GM12873 (cell line): ENCODE measurements around the gene MAN2A1.

Experiments
- TF ChIP-seq, protein P1 (sequence below): IDR thresholded peaks from 2 replicates; pipeline ENCODE4 v1.5.1; 2012; ENCODE audit warnings: low read depth, mild to moderate bottlenecking, moderate library complexity, low read length, control low read depth; ENCODE audit not compliant: insufficient read depth; ENCODE audit errors: missing control alignments

MAN2A1 gene

GRCh38 chr5:109823597-109823996 lies 133.9 kb downstream of the MAN2A1 start:
- TF ChIP-seq, protein P1, sequence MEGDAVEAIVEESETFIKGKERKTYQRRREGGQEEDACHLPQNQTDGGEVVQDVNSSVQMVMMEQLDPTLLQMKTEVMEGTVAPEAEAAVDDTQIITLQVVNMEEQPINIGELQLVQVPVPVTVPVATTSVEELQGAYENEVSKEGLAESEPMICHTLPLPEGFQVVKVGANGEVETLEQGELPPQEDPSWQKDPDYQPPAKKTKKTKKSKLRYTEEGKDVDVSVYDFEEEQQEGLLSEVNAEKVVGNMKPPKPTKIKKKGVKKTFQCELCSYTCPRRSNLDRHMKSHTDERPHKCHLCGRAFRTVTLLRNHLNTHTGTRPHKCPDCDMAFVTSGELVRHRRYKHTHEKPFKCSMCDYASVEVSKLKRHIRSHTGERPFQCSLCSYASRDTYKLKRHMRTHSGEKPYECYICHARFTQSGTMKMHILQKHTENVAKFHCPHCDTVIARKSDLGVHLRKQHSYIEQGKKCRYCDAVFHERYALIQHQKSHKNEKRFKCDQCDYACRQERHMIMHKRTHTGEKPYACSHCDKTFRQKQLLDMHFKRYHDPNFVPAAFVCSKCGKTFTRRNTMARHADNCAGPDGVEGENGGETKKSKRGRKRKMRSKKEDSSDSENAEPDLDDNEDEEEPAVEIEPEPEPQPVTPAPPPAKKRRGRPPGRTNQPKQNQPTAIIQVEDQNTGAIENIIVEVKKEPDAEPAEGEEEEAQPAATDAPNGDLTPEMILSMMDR = no peak

DNA sequence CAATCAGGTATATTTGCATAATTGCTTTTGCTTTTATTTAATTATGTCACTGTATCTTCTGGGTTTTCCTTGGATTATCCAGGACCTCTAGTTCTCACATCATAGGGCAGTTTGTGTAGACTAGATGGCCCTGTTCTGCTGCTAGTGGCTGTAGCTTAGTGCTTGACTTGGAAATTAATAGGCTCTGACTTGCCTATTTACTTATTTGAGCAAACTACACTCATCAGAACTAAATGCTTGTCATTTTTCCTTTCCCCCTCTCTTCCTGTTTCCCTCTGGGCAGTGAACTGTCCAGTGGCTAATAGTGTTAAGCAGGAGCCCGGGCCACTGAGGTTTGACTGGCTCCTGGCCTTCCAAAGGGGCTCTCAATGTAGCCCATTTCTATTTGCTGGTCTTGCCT lies 135.7 kb downstream of the MAN2A1 start:
- TF ChIP-seq, protein P1 = no peak

- TF ChIP-seq, protein P1 = no peak
Observed at GRCh38 chr5:109826426-109826825, 136.7 kb downstream of the MAN2A1 start.

DNA sequence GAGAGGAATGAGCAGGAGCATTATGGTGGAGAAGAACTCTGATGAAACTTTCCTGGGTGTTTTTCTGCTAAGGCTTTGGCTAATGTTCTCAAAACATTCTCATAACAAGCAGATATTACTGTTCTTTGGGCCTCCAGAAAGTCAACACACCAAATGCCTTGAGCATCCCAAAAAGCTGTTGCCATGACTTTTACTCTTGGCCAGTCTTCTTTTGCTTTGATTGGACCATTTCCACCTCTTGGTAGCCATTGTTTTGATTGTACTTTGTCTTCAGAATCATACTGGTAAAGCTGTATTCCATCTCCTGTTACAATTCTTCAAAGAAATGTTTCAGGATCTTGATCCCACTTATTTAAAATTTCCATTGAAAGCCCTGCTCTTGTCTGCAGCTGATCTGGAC lies 139.6 kb downstream of the MAN2A1 start:
- TF ChIP-seq, protein P1 = no peak

- TF ChIP-seq, protein P1 = no peak
Observed at GRCh38 chr5:109830955-109831502, 141.3 kb downstream of the MAN2A1 start.

DNA sequence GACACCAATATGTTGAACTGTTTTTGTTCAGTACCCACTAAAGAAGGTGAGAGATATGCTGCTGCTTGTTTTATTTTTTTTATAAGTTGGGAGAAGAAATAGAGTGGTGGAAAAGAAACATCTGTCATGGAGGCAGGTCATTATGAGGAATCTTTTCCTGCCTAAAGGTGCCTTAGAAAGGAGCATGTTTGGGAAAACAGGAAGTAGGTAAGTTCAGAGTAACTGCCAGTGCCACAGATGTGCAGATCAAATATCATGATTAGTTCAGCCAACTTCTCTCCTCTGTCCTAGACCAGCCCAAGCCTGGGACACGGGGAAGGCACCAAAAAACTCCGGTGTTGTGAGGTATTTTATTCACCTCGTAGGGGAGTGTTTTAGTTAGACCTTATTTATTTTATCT lies 144.2 kb downstream of the MAN2A1 start:
- TF ChIP-seq, protein P1 = no peak

- TF ChIP-seq, protein P1 = no peak
Observed at GRCh38 chr5:109836280-109836679, 146.6 kb downstream of the MAN2A1 start.
